Neural cell (in vitro differentiated cells): Measurements from ENCODE around the gene TTC13. TPM values are rescaled to one million over a fixed set of nuclear protein-coding genes. Genes with fewer than 3 reads are reported as not detected.
"Not testable (repeated sequence)": the region's sequence is repeated elsewhere in the genome, so short reads cannot be mapped to it uniquely, and the experiment has no call there.

ENCODE experiments used
- H2AFZ ChIP-seq: fragments of 200-600, 300-800 bp; sonication (generic), shearing (Covaris generic); 2 replicates; pipeline ENCODE4 v1.6.0; 2014; ENCODE audit warnings: low read depth, mild to moderate bottlenecking, antibody characterized with exemption, low read length, moderate library complexity
- H3F3A ChIP-seq: fragments of 200-600 bp; shearing (Covaris generic); 2 replicates; pipeline ENCODE4 v1.6.1; 2016; ENCODE audit warnings: mild to moderate bottlenecking, moderate library complexity, mixed read lengths, antibody characterized with exemption, low read length; ENCODE audit not compliant: insufficient read depth, poor library complexity, severe bottlenecking
- H3K27ac ChIP-seq: fragments of 200-600, 300-800 bp; sonication (generic), shearing (Covaris generic); 2 replicates; pipeline ENCODE4 v1.5.1; 2014; ENCODE audit warnings: mild to moderate bottlenecking, low read length, moderate library complexity
- H3K27me3 ChIP-seq: fragments of 300-800, 200-600 bp; sonication (generic), shearing (Covaris generic); 2 replicates; pipeline ENCODE4 v1.6.0; 2014; ENCODE audit warnings: mild to moderate bottlenecking, low read depth, low read length, moderate library complexity; ENCODE audit not compliant: insufficient read depth
- H3K36me3 ChIP-seq: fragments of 300-800, 200-600 bp; sonication (generic), shearing (Covaris generic); 2 replicates; pipeline ENCODE4 v1.5.1; 2014; ENCODE audit warnings: mild to moderate bottlenecking, antibody characterized with exemption, low read length, moderate library complexity; ENCODE audit not compliant: insufficient read depth
- H3K4me2 ChIP-seq: fragments of 300-800, 200-600 bp; sonication (generic), shearing (Covaris generic); 2 replicates; pipeline ENCODE4 v1.6.0; 2014; ENCODE audit warnings: mild to moderate bottlenecking, low read length
- H3K4me3 ChIP-seq: fragments of 300-800, 200-600 bp; sonication (generic), shearing (Covaris generic); 2 replicates; pipeline ENCODE4 v1.5.1; 2014; ENCODE audit warnings: mild to moderate bottlenecking, low read length, moderate library complexity
- H3K79me2 ChIP-seq: fragments of 200-600 bp; shearing (Covaris generic); replicated peaks from 2 replicates; pipeline ENCODE4 v1.6.0; 2014; ENCODE audit warnings: mild to moderate bottlenecking, low read length, moderate library complexity; ENCODE audit not compliant: insufficient read depth
- H3K9ac ChIP-seq: fragments of 300-800, 200-600 bp; sonication (generic), shearing (Covaris generic); 2 replicates; pipeline ENCODE4 v1.6.1; 2016; ENCODE audit warnings: mild to moderate bottlenecking, low read length, mixed read lengths
- H3K9me2 ChIP-seq: fragments of 200-600 bp; shearing (Covaris generic); 2 replicates; pipeline ENCODE4 v1.6.1; 2016; ENCODE audit warnings: mild to moderate bottlenecking, low read length, mixed read lengths; ENCODE audit not compliant: insufficient read depth
- H3K9me3 ChIP-seq: fragments of 200-600, 300-800 bp; sonication (generic), shearing (Covaris generic); 2 replicates; pipeline ENCODE4 v1.6.1; 2016; ENCODE audit warnings: mild to moderate bottlenecking, mixed run types, low read length, moderate library complexity, mixed read lengths
- H4K20me1 ChIP-seq: fragments of 200-600 bp; shearing (Covaris generic); 2 replicates; pipeline ENCODE4 v1.6.1; 2016; ENCODE audit warnings: mild to moderate bottlenecking, mixed run types; ENCODE audit not compliant: insufficient read depth
- EP300 ChIP-seq: fragments of 450-650 bp; conservative IDR thresholded peaks from 2 replicates; pipeline ENCODE4 v1.6.1; 2014; ENCODE audit warnings: antibody characterized with exemption, mild to moderate bottlenecking, moderate library complexity; ENCODE audit not compliant: poor library complexity, severe bottlenecking
- EZH2 ChIP-seq: fragments of 200-600, 300-800 bp; shearing (Covaris generic), sonication (generic); IDR thresholded peaks from 2 replicates; pipeline ENCODE4 v1.6.1; 2014; ENCODE audit warnings: antibody characterized with exemption, low read length, borderline replicate concordance, mild to moderate bottlenecking; ENCODE audit not compliant: insufficient read depth, poor library complexity, severe bottlenecking
- MXI1 ChIP-seq: fragments of 450-650 bp; conservative IDR thresholded peaks from 2 replicates; pipeline ENCODE4 v1.6.1; 2014; ENCODE audit warnings: antibody characterized with exemption, mild to moderate bottlenecking; ENCODE audit not compliant: poor library complexity, severe bottlenecking
- POLR2AphosphoS5 ChIP-seq: IDR thresholded peaks from 2 replicates; pipeline ENCODE4 v1.6.1; 2012
- SMC3 ChIP-seq: fragments of 450-650 bp; conservative IDR thresholded peaks from 2 replicates; pipeline ENCODE4 v1.6.1; 2014; ENCODE audit warnings: antibody characterized with exemption, mild to moderate bottlenecking, moderate library complexity; ENCODE audit not compliant: poor library complexity
- TAF1 ChIP-seq: IDR thresholded peaks from 2 replicates; pipeline ENCODE4 v1.6.1; 2012; ENCODE audit warnings: low read depth
- polyA plus RNA-seq: library from polyadenylated mRNA; depleted of rRNA; stranded (reverse); fragments of >200 nt; gene quantifications from 2 replicates; pipeline ENCODE4 v1.2.3, GENCODE V29; 2014
- TF ChIP-seq, protein P1 (sequence below): fragments of 450-650 bp; IDR thresholded peaks from 2 replicates; pipeline ENCODE4 v1.5.1; 2014; ENCODE audit warnings: antibody characterized with exemption, mild to moderate bottlenecking, moderate library complexity; ENCODE audit not compliant: poor library complexity, severe bottlenecking
- TF ChIP-seq, protein P2 (sequence below): IDR thresholded peaks from 2 replicates; pipeline ENCODE4 v1.6.1; 2012; ENCODE audit warnings: borderline replicate concordance

The TTC13 gene
- polyA plus RNA-seq, 1 donor from 2014 or later = 33.8 TPM

DNA sequence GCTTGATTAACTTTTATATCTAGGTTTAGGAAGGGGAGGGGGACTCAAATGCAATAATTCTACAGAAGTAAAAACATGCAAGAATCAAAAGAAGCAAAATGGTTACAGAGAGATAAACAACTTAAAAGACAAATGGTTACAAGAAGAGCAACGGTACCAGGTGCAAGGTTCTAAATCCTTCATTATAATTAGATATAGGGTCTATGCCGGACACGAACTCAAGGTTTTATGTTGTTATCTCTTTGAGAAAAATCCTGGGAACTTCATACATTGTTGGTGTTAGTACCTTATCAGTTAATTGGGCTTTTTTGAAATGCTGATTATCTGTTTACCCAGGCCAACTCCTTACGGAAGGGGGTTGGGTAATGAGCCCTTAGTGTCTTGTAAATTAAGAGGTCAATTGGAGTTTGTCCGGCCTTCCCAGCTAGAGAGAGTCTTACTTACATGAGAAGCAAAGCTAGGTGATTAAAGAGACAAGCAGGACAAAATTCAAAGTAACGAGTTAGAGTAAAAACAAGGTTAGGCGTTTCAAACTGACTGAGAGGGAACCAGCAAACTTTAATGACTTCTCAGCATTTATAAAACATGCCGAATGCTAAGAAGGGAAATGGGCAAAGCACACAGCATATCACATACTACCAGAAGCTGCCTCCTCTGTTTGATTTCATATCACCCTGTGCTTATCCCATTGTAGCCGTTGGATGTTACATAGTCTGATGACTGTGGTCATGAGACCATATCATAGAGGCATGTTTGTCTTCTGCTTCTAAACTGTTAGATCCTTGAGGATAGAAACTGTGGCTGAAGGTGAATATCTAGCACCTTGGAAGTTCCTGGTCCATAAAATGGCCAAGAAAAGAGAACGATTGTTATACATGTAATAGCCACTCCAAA lies 6.2 kb upstream of the TTC13 start:
- H2AFZ ChIP-seq, H3K79me2 ChIP-seq, H3K4me2 ChIP-seq, H3K9ac ChIP-seq, H4K20me1 ChIP-seq, H3K4me3 ChIP-seq, H3K9me3 ChIP-seq, H3K9me2 ChIP-seq, H3F3A ChIP-seq, H3K36me3 ChIP-seq, H3K27me3 ChIP-seq, H3K27ac ChIP-seq: not testable (repeated sequence)

DNA sequence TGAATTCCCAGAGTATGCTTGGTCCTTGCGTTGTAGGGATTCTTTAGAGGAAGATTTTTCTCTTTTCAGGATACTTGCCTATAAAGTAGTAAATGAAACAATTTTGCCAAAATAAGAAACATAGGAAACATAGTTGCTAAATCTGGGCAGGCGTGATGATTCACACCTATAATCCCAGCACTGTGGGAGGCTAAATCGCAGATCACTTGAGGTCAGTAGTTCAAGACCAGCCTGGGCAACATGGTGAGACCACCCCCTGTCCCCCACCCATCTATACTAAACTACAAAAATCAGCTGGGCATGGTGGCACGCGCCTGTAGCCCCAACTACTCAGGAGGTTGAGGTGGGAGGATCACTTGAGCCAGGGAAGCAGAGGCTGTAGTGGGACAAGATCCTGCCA lies 5.2 kb upstream of the TTC13 start:
- Histone ChIP-seq H3K27me3 (no peaks in the 10 kb centered on the region), H3K79me2 (peaks cover 6% of the 10 kb centered on the region), H3K9me3 (no peaks in the 10 kb centered on the region), H3K9me2 (no peaks in the 10 kb centered on the region), H3K4me3 (no peak overlapping the region), H3K36me3 (no peaks in the 10 kb centered on the region), H2AFZ (no peak overlapping the region), H3K27ac (no peak overlapping the region), H3F3A (no peaks in the 10 kb centered on the region), H3K9ac (no peak overlapping the region), H3K4me2 (no peak overlapping the region), H4K20me1 (no peaks in the 10 kb centered on the region)
- no peak for TF ChIP-seq POLR2AphosphoS5
- TF ChIP-seq SMC3 = no peak
- TF ChIP-seq, protein P1, sequence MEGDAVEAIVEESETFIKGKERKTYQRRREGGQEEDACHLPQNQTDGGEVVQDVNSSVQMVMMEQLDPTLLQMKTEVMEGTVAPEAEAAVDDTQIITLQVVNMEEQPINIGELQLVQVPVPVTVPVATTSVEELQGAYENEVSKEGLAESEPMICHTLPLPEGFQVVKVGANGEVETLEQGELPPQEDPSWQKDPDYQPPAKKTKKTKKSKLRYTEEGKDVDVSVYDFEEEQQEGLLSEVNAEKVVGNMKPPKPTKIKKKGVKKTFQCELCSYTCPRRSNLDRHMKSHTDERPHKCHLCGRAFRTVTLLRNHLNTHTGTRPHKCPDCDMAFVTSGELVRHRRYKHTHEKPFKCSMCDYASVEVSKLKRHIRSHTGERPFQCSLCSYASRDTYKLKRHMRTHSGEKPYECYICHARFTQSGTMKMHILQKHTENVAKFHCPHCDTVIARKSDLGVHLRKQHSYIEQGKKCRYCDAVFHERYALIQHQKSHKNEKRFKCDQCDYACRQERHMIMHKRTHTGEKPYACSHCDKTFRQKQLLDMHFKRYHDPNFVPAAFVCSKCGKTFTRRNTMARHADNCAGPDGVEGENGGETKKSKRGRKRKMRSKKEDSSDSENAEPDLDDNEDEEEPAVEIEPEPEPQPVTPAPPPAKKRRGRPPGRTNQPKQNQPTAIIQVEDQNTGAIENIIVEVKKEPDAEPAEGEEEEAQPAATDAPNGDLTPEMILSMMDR = no peak
- TF ChIP-seq, protein P2, sequence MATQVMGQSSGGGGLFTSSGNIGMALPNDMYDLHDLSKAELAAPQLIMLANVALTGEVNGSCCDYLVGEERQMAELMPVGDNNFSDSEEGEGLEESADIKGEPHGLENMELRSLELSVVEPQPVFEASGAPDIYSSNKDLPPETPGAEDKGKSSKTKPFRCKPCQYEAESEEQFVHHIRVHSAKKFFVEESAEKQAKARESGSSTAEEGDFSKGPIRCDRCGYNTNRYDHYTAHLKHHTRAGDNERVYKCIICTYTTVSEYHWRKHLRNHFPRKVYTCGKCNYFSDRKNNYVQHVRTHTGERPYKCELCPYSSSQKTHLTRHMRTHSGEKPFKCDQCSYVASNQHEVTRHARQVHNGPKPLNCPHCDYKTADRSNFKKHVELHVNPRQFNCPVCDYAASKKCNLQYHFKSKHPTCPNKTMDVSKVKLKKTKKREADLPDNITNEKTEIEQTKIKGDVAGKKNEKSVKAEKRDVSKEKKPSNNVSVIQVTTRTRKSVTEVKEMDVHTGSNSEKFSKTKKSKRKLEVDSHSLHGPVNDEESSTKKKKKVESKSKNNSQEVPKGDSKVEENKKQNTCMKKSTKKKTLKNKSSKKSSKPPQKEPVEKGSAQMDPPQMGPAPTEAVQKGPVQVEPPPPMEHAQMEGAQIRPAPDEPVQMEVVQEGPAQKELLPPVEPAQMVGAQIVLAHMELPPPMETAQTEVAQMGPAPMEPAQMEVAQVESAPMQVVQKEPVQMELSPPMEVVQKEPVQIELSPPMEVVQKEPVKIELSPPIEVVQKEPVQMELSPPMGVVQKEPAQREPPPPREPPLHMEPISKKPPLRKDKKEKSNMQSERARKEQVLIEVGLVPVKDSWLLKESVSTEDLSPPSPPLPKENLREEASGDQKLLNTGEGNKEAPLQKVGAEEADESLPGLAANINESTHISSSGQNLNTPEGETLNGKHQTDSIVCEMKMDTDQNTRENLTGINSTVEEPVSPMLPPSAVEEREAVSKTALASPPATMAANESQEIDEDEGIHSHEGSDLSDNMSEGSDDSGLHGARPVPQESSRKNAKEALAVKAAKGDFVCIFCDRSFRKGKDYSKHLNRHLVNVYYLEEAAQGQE = no peak
- no peak for TF ChIP-seq TAF1
- no peak for TF ChIP-seq MXI1
- no peak for TF ChIP-seq EP300
- TF ChIP-seq EZH2 = no peak
